ENCODE results near the gene DISP1.
"Not testable (repeated sequence)": the region's sequence is repeated elsewhere in the genome, so short reads cannot be mapped to it uniquely, and the experiment has no call there.

The DISP1 gene

DNA sequence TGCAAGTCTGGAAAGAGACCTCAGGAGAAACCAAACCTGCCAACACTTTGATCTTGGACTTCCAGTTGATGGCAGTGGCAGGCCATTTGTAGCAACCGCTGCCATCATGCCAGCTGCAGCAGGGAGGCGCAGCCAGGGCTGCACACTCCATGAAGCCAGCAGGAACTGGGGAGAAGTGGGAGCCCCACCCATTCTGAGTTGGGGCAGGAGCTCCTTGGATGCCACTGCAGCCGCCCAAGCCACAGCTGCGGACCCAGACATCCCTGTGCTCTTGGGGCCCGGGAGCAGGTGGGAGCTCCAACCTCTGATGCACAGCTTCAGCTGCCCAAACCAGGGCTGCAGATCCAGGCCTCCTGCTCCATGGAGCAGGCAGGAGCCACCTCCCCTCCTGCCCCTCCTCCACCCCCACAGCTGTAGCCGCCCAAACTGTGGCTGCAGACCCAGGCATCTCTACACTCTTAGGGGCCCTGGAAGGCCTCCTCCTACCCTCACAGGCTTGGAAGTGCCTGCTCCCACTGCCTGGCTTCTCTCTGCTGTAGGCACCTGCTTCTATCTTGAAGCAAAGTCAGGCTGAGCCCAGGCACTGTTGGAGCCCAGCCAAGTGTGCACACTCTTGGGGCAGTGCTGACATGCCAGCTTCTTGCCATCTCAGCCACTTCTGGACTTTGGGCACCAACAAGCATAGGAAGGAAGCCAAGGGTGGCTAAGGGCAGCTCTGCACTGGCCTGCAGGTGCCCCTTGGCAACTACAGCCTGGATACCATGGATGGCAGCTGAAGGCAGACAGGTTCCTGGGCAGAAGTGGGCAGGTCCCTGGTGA lies 20.0 kb upstream of the DISP1 start:
- no peak for DNase-seq

DNA sequence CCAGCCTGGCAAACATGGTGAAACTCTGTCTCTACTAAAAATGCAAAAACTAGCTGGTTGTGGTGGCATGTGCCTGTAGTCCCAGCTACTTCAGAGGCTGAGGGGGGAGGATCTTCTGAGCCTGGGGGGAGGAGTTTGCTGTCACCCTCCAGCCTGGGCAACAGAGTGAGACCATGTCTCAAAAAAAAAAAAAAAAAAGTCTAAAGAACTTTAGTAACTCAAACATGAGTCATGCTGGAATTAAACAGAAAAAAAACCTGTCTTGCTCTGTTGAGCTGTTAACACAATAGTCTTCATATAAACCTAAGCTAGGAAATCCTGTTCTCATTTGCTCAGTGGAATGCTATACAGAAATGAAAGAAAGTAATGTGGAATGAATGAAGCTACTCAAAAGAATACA lies 16.7 kb upstream of the DISP1 start:
- DNase-seq = no peak

DNA sequence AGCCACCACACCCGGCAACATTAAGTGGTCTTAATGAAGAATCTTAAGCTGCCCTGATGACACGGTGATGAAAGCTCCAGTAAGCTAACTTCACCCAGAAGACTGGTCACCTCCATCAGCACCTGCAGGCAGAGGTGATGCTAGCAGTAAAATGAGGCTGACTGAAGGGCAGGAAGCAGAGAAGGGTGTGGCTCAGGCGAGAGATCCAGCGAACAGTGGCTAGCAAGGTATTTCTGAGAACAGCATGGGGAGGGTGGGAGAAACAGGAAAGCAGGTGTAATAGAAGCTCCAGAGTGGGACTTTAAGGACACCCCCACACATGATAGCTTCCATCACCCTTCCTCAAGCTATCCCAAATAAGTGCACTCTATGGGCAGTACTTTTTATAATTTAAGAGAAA lies 15.9 kb upstream of the DISP1 start:
- no peak for DNase-seq

DNA sequence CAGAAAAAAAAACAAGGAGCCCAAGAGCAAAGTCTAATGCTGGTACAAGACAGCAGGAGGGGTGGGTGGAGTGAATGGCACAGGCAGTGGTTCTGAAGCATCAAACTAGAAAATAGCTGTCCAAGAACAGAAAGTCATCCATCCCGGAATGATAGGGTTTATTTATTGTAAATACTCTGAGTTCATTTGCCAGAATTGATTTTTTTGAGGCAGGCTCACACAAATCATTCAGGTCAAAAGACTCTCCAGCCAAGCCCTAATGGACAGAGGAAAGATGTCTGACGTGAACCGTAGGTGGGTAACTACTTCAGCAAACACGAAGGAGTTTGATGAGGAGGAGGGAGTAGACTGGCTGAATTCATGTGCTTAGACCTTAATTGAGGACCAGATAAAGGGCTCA lies 13.8 kb upstream of the DISP1 start:
- DNase-seq = no peak

DNA sequence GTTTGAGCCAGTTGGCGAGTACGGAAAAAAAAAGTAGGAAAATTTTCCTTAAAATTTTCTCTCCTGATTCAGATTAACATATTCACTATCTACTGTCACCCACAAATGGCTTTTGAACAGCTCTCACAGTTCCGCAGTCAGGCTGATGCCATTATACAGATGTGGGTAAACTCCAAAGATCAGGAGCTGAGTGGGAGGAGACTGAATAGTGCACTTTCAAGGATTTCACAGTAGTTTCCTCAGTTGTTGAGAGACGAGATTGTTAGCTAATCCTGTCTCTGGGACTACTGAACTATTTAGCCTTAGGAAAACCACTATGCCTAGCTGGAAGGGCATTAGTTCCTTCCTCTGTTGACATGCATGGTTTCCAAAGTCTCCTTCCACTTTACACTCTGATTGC lies 3.2 kb upstream of the DISP1 start:
- DNase-seq = no peak

DNA sequence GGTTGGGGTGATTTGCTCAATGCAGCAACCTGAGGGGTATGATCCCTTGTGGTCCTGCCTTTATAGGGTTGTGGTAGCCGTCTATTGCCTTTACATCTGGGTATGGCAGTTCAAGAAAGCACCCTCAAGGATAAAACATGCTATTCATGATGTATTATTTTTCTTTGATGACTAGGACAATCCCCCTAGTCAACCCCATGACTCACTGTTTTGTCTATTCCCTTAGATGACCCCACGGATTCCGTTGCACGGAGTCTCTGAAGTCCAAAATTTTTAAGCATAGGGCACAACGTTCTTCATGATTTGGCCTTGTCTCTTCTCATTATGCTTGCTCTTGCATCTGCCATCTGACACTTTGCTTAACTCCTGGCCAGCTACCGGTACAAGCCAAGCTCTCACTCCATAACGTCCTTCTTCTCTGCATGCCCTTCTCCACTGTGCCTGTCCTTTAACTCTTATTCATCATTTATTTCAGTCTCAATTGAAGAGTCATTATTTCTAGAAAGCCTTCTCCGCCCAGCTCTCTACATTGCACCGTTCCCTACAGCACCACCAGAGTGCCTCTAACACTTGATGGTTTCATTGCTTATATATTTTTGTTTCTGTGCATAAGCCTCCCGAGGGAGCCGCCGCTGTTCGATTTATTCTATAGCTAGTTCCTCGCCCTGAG lies 838 bp upstream of the DISP1 start:
- DNase-seq = no peak

DNA sequence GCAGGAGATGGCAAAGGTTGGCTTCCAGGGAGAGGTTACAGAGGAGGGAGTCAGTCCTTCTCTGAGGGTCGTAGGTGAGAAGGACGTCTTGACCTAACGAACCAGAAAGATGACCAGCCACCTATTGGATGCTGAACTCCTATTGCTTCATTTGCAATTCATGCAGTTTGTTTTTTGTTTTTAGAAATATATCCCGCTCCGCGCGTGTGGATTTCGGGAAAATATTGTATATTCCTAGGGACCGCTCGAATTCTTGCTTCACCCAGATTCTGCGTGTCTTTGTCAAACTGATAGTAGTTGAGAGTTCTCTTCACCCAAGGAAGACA lies 564 bp downstream of the DISP1 start:
- DNase-seq = no peak

DNA sequence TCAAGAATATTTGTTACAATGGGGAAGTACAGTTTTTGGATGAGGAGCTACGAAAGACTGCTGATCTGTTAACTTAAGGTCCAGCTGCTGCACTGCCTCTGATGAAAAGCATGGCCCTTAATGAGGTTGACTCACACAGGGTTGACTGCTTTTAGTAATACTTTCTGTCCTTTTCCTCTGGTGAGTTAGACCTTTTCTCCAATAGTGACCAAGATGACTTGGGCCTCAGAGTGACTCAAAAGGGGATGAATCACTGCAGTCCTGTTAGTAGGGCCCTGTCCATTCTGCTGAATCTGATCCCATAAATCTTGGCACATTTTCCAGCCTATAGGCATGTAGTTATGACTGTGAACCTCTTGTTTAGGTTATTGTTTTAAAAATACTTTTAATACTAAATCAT lies 2.7 kb downstream of the DISP1 start:
- no peak for DNase-seq

DNA sequence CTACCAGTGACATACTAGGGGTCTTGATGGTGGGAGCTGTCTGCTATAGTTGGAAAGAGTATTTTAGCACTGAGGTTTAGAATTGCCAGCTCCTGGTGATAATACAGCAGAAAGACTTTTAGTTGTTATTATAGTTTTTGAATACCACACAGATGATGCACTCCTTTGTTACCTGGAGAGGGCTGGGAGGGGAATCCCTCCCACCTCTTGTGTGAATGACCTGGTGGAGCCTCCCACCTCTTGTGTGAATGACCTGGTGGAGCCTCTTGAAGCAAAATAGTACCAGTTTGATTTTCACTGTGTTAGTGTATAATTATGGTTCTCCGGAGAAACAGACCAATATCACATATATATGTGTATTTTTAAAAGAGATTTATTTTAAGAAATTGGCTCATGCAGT lies 3.3 kb downstream of the DISP1 start:
- DNase-seq = no peak

DNA sequence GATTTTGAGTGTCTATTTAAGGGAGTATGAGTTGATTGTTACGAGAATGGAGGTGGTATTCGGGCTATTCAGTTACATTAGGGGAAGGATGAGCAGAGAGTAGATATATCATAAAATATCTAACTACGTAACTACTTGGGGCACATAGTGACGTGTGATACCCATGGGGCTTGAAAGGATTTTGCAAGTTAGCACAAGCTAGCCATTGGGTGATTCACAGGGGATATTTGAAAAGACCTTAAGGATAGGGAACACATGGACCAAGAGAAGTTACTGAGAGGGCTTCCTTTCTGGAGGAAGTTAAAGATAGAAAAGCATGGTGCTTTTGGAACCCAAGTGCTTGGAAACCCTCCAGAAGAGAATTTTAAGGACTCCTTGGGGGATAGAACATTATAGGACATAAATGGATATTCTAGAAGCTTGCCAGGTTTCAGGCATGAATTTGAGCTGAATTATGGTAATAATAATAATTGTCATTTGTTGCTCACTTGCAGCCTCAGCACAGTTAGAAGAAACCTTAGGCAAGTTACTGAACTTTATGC lies 5.4 kb downstream of the DISP1 start:
- DNase-seq = no peak

DNA sequence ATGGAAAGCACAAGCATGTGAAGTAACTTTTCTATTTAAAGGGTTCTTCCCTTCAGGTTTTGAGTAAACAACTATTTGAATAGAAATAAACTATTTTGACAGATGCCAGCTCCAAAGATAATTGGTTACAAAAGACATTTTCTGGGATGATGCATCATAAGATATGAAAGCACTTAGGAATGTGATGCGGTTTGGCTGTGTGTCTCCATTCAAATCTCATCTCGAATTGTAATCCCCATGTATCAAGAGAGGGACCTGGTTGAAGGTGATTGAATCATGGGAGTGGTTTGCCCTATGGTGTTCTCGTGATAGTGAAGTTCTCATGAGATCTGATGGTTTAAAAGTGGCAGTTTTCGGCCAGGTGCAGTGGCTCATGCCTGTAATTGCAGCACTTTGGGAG lies 6.4 kb downstream of the DISP1 start:
- no peak for DNase-seq

DNA sequence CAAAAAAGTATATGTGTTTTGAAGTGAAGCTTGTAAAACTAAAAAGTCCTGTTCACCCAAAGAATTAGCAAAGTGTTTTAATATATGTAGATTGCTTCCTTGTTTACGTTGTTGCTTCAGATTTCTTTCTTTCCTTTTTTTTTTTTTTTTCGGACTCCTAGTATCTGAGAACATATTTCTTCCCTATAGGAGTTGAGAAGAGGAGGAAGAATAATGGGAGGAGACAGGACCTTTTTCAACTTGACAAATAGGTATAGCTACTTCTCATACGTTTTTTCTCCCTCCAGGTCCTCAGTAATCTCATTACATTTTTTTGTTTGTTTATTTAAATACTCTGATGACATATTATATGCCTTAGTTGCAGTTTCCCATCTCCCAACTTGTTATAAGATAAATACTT lies 8.9 kb downstream of the DISP1 start:
- DNase-seq = no peak

DNA sequence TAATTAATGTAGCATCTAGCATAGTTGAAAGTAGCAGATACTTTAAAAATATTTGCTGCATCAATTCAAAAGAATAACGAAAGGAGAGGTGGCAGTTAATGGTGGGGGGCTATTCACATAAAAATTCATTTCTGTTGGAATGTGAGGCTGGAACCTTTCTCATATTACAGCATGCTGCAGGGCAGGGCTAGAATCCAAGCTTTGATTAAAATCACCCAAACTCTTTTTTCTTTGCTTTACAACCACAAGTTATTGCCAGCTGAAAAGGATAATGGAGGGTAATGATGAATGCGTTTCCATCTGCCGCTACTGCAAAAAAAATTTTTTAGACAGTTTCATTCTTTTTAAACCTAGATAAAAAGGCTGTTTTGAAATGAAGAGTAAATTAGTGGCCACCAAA lies 9.8 kb downstream of the DISP1 start:
- no peak for DNase-seq

DNA sequence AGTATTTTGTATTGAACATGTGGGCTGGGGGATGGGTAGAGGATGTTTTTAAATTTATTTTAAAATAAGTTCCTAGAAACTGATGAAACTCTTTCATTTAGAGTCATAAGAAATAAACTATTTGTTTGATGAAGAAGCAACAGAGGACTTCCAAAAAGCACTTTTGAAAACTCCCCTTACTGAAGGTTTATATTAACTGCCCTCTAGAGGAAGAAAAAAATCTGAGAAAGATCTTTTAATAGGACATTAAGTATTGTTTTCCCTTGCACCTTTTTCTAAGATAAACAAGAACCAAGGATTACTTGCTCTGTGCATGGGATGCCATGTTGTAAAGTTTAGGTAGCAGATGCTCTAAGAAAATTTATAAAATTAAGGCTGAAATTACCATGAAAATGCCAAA lies 14.1 kb downstream of the DISP1 start:
- DNase-seq = no peak

DNA sequence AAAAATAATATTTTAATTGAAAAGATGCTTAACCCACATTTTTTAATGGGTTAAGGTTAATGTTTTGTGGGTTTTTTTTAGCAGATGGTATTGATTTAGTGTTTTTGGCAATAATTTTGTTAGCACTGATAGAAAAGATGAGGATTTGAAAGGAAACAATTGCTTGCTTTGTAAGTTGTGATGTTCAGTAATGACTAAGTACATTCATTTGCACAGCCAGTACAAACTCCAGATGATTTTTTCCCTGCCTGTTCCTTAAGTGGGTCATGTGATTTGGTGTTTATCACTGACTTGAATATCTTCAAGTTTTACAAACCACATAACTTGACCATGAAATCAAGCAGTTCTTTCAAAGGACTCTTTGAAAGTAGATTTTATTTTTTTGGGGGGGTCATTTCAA lies 15.0 kb downstream of the DISP1 start:
- no peak for DNase-seq

DNA sequence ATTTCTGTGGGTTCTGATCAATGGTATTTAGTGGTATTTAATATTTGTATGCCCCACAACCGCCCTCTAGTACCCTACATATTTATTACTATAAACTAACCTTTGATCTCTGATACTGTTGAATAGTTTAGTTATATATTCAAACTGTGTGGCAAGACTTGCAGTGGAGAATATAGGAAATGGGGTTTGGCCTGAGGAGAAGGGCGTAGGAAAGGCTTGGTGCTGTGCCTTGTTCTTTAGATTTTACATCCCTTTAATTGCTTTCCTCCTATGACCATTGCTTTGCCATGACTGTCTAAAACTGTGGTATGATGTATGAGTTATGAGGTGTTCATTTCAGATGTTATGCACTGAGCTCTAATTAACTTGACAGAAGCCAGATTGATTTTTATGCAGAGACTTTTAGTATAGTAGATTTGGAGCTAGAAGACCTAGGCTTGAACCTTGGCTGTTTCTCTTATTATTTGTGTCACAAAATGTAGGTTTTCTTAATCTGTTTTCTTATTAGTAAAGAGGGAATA lies 18.6 kb downstream of the DISP1 start:
- DNase-seq = no peak

DNA sequence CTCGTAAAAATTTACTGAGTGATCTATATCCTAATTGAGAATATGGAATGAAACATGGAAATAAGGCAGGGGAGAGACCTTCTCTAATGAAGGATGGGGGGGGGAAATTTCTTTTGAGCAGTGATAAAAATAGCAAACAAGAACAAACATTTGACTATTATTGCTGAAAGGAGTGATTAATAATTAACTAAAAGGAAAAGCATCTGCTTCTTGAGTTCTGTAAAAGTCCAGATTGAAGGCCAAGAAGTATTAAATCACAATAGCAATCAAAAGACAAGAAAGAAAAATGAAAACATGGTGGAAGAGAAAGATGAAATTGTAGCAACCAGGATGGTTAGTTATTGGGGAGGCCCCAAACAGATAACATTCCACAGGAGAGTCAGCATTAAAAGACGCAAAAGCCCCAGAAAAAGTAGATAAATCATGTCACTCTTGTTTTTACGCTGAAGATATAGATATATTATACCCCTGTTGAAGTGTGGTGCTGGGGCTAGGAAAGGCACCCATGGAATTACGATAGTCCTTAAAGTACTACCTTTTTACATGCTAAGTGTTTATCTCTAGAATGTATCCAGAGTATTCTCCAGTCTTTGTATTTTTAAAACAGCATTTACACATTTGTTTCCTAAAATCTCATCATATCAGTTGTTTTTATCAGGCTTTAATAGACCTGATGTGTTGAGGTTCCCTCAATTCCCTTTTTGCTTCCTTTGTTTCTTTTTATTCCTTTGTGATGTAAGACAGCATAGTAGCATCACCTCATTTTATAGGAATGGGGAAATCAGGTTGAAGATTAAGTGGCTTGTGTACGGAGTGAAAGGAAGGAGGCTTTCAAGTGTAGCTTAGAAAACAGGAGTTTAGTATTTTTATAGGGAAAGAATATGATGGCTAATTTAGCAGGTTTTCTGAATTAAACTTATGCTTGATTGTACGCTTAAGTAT lies 28.9 kb downstream of the DISP1 start:
- DNase-seq = no peak

DNA sequence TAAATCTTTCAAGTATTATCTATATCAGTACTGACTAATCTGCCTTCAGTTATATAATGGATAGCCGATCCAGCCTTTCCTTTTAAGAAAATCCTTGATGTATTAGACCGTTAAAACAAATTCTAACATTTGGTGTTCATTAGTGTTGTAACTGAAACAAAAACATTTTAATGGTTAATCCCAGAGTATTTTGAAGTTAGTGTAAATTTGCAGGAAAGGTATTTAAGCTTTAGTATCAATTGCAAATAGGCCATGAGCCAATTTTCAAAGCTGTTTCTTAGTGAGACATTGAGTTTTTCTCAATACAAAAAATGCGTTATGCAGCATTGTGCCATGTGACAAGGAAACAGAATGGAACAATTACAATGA lies 29.6 kb downstream of the DISP1 start:
- no peak for DNase-seq

DNA sequence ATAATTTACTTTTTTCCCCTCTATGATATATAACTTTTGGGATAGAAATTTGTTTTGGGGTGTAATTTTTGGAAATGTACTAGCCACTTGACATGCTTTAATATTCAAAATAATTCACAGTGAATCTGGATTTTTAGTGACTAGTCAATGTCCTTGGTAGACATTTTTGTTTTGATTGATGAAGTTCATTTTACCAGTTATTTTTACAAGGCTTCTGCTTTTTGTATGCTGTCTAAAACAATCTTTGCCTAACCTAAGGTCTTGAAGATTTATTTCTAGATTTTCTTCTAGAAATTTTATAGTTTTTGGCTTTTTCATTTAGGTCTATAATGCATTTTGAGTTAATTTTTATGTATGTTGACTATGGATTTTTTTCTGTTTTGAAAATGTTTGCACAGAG lies 30.9 kb downstream of the DISP1 start:
- DNase-seq = no peak

DNA sequence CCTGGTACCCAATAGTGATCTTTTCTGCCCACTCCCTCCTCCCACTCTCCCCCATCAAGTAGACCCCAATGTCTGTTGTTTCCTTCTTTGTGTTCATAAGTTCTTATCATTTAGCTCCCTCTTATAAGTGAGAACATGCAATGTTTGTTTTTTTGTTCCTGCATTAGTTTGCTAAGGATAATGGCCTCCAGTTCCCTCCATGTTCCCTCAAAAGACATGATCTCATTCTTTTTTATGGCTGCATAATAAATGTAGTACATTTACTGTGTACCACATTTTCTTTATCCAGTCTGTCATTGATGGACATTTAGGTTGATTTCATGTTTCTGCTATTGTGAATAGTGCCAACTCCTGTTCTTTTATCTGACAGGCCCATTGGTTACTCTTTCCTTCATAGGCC lies 35.7 kb downstream of the DISP1 start:
- DNase-seq = not testable (repeated sequence)

DNA sequence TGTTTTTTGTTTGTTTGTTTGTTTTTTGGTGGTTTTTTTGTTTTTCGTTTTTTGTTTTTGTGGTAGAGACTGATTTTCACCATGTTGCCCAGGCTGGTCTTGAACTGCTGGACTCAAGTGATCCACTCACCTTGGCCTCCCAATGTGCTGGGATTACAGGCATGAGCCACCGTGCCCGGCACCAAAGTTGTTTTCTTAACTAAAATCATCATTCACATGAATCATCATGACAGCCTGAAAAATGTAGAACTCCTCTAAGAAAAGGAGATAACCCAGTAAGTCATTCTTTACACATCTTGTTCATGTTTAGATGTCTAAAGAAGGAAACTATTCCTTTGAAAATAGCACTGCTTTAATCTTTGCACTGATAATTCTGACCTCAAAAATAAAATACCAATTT lies 37.5 kb downstream of the DISP1 start:
- DNase-seq = no peak

DNA sequence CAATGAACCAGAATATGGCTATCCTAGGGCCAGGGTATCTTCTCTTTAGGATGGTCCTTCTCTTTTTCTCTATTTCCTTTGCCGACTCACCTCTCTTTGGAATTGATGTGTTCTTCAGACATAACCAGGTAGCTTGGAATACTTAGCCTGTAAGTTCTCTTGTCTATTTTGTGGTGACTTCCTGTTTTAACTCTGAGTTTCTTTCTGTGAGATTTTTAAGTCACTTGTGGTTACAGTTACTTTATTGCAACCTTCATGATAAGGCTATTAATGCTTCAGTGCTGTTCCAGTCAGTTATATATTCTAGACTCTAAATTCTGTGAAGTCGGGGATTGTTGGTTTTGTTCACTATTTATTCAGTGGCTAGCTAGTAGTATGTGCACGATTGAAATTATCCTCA lies 46.2 kb downstream of the DISP1 start:
- no peak for DNase-seq

Data from NCI-H1436 treated with DMSO at 0.1 percent for 48 hours (cell line).